PC-9 (cell line): ENCODE data around the gene VAV2.

Experiments used
- CTCF ChIP-seq: fragments of 200-600 bp; sonication (generic); conservative IDR thresholded peaks from 2 replicates; pipeline ENCODE4 v1.6.1; 2017; ENCODE audit warnings: mixed run types, antibody characterized with exemption, mild to moderate bottlenecking, moderate library complexity
- EZH2 ChIP-seq: fragments of 200-600 bp; sonication (generic); IDR thresholded peaks from 2 replicates; pipeline ENCODE4 v1.8.0; 2017; ENCODE audit warnings: antibody characterized with exemption, low read depth

DNA sequence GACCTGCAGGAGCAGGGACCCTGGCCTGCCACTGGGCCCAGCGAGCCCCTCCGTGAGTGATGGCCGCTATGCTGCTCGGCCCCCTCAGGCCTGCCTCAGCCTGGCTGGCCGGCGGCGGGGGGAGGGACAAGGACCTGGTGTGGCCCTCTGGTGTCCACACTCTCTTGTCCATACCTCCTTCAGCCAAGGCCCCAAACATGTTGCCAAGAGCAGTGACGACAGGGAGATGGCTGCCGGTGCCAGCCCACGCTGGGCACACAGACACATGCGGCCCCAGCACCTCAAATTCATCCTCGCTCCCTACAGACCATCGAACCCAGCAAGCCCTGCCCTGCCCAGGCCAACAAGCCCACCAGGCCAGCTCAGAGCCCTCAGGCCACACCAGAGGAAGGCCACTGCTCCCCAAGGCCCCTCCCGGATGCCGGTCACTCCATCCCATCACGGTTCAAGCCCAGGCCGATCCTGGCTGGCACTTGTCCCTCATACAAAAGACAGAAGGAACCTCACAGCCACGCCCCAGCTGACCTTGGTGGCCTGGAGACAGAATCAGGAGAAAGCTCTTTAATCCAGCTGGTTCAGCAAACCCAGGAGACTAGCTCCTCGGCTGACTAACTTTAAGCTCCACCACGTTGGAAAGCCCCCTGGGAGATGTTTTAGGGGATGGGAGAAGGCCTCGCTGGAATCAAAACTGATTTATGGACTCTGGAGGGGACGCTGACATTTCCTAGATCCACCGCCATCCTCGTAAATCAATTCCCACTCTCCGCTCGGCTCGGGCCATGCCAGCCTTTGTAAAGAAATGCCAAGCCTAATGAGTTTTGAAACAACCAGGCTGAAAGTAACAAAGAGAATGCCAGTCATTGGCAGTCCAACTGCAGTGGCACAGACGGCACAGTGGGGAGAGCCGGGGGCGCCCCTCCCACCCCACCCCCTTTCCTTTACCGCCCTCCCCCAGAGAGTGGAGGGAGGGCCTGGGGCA lies 84.9 kb downstream of the VAV2 start:
- no peak for TF ChIP-seq CTCF
- no peak for TF ChIP-seq EZH2
